ENCODE results near the gene AP3B1.
"Not testable (repeated sequence)": the region's sequence is repeated elsewhere in the genome, so short reads cannot be mapped to it uniquely, and the experiment has no call there.

Gene AP3B1

DNA sequence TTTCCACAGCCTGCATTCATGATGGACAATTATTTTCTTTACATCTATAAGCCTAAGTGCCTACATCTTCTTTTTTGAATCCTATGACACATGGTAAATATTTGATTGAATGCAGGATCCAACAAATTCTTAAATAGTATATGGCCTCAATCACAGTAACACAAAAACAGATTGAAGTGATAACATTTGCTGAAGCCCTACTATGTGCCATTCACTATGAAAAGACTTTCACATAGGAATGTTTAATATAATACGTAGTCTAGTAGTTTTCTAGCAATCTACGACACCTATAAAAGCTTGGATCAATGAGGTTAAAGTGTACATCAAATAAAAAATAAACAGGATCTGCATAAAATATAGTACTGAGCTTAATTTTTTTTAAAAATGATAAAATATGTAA is 231.0 kb downstream of the AP3B1 start:
- no peak for DNase-seq

DNA sequence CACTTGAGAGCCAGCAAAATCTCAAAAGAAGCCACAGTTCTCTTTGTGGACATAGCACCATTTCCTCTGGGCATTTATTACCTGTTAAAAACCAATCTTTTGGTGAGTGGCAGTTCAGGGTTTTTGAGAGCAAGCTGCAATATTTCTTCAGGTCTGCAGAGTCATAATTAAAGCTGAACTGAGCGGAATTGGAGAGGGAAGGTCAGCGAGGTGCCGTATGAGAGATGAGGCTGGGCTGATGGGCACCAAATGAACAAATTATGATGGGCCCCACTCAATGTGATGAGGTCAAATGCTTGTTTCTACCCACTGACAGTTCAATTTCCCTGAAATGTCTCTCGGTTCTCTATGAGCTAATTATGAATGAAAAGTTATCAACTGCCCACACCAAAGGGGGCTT is 231.9 kb downstream of the AP3B1 start:
- DNase-seq, result no peak

DNA sequence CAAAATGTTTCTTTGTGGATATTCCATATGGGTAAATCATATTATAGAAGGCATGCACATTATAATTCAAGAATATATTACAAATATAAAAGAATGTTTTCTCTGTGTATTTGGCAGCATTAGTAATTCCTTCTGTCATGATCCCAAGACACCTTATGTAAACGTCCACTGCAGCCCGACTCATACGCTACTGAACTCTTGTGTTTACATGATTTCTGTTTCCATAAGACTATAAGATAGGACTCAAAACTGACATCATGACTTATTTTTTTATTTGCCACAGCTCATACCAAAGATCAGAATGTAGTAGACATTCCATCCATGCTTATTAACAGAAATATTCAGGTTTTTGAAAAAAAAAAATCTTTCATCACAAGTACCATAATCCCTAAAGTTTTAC is 234.1 kb downstream of the AP3B1 start:
- DNase-seq, result no peak

DNA sequence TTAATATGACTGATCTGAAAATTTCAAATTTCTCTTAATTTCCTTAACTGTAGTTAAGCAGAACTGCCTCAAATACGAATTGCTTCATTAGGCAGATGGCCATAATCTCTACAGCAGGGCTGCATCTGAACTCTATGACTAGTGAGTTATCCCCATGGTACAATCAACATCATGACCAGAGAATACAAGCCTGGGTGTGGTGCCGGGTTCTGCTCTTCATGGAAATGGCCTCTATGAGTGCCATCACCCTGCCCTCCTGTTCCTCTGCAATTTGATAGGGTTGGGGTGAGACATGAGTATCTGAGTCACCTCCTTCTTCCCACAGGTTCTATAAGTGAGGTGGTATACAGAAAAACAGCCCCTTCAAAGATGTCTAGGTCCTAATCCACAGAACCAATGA is 235.9 kb downstream of the AP3B1 start:
- no peak for DNase-seq

DNA sequence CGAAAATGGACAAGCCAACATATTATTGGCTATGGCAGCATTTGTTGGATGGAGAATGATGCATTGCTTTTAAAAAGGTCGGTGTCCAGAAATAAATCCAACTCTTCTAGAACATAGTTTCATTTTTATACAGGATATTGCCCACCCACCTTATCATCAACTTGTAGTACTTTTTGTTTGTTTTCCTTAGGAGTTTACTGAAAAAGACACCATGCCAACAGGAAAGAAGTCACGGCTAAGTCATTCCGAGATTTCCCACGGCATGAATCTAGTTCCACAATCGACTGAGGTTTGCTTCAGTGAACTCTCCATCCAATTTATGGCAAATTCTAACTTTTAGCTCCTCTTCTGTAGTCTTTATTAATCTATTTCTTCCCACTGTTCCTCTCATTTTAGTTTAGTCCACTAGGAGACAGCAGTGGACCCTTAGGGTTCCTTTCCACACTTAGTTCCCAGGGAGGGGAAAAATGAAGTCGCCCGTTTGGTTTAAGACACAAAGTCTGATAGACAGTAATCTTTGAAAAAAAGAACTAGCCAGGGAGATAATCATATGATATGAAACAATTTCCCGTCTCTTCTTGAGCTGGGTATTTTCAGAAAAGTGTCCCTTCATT is 237.5 kb downstream of the AP3B1 start:
- DNase-seq, result no peak

DNA sequence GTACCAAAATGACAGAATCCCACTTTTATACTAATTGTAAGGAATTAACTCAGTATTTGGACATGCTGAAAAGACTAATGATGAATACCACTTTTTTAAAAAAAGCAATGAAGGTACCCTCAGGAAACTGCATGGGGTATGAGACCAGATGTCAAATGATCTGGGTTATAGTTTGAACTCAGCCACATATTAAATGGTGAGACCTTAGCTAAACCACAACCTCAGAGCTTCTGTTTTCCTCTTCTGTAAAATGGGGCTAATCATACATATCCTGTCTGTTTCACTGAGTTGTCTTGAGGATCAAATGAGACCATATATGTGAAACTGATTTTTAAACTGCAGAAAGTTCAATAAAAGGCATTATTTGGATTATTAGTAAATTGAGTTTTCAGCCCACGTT is 238.4 kb downstream of the AP3B1 start:
- DNase-seq, result no peak

DNA sequence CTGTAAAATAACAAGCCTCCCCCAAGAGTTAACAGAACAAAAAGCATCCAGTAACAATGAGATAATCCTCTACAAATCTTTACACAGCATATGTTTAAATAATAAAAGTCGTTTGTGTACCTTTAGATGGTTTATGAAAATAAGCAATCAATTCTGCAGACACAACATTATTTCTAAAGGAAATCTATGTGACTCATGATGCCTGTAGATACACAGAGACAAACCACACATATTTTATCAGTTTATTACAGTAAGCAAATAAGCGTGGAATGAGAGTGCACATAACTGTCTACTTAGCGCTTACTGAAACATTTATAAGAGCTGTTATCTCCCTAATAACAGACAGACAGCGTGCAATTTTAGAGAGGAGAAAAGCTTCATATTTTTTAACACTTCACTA is 243.6 kb downstream of the AP3B1 start:
- DNase-seq, result no peak

DNA sequence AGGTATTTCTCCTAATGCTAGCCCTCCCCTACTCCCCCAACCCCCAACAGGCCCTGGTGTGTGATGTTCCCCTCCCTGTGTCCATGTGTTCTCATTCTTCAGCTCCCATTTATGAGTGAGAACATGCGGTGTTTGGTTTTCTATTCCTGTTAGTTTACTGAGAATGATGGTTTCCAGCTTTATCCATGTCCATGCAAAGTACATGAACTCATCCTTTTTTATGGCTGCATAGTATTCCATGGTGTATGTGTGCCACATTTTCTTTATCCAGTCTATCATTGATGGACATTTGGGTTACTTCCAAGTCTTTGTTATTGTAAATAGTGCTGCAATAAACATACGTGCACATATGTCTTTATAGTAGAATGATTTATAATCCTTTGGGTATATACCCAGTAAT is 247.7 kb downstream of the AP3B1 start:
- DNase-seq, result not testable (repeated sequence)

DNA sequence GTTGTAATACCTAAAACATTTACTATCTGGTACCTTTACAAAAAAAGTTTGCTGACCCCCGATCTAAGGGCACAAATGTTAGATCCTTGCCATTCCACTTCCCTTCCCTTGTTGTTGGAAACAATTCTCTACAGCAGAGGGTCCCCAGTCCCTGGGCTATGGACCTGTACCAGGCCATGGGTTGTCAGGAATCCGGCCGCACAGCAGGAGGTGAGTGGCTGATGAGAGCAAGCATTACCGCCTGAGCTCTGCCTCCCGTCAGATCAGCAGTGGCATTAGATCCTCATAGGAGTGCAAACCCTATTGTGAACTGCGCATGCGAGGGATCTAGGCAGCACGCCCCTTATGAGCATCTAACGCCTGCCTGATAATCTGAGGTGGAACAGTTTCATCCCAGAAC is 248.5 kb downstream of the AP3B1 start:
- no peak for DNase-seq

DNA sequence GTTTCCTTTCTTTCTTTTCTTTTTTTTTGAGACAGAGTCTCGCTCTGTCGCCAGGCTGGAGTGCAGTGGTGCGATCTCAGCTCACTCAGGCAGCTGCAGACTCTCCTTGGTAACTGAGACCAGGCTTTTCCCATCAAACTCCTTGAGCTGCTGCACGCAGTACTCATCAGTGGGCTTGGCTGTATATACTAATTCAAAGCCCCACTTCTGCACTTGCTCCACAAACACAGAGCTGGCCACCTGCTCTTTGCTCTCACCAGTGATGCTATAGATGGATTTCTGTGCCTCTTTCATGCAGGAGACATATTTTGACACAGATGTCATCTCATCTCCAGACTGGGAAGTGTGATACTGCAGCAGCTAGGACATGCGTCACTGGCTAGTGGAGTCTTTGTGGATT is 252.7 kb downstream of the AP3B1 start:
- DNase-seq, result no peak

DNA sequence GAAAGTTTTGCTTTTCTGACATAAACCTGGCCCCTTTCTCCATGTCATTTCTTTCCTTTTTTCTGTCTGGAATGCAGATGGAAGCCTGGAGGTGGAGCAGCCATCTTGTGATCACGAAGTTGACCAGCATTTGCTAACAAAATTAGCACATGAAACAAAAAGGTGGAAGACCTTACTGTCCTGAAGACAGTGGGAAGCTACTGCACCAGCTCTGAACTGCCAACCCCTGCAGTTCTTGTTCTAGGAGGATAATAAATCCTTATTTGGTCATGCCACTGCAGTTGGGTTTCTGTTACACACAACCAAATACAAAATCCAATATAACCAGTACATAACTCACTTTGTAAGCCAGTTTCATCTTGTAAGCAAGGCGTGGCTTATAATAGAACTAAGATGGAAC is 269.0 kb downstream of the AP3B1 start:
- DNase-seq, result peak; percentile 13

DNA sequence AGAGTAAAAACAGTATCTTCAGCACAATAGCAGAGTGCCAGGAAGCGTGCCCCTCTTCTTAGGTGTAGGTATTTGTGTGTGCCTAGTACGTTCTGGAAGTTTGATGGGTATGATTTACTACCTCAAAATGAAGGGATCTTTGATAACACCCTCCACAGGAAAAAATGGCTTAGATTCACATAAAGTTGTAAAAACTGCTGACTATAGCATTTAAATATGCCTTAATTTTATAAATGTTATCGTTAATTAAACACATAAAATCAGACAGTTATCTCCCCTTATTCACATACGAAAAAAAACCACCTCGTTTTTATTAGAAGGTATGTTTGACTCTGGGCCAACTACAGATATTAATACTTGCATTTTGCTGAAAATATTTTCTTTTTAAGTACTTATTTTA is 274.8 kb downstream of the AP3B1 start:
- no peak for DNase-seq

DNA sequence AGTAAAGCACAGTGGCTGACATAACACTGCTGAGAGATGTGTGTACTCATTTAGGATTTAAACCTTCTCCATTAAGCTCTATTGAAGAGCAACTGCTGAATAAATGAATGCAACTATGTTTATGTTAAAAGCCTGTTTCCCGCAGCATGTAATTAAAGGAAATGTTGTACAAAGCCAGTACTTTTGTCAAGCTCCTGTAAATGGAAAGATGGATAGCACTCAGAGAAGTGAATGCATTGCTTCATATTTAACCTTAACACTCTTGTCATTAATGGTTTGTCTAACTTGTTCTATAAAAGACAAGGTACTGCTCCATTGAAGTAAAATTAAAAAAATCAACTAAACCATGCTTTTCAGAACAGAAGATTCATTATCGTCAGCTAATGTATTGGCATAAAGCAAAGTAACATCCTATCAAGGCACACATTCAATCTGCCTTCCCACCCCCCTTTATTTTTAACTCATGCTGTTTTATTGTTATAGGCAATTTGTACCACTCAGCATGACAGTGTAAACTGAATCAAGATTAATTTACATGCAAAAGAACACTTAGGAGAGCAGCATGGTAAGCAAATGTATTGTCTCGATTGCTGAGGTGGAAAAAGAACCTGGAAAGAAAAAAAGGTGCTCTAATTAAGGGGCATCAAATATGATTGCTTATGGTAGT is 277.5 kb downstream of the AP3B1 start:
- DNase-seq, result no peak

DNA sequence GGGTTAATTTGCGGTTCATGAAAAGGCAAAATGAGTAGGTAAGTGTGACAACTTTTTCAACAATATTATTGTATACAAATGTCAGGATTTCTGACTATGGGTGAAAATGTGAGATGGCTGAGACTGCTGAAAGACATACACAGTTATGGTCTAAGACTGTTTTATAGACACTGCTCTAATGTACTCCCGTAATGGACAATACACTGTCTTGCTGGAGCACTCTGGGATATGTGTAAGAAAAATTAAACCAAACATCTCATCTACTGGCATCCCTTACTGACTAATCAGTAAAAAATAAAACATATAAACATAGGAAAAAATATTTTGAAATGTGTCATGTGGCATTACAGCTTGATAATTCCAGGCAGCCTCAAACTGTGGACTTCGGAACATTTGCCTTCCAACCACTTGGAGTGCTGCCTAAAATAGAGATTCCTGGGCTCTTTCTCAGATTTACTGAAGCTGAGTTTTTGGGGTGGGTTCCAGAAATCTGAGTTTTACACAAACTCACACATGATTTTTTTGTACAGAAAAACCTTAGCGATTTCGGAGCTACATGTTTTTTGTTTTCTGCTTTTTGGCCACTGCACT is 284.5 kb downstream of the AP3B1 start:
- no peak for DNase-seq

DNA sequence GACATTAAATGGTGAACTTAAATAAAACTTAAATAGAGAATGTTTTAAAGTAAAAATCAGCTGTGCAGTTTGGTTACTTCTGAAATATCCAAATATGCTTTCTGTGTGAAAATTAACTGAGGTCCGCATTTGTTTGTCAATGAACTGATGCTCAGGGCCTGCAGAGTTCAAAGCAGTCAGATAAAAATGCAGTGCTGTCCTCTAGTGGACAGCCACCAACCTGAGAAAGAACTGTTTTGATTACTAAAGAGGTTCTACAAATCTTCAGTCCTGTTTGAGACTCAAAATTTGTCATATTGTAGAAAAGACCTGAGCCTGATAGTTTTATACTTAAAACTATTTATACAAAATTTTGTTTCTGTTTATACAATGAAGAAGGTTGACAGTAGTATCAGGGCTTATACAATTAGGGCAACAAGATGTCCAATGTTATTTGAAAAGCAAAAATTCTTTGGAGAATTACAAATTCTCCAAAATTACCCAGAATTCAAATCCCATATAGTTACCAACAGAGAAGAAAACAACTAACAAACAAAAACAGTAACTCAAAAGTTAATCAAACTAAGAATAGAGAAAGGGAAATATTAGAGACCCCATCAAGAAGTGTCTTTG is 286.0 kb downstream of the AP3B1 start:
- peak; percentile 37 for DNase-seq

DNA sequence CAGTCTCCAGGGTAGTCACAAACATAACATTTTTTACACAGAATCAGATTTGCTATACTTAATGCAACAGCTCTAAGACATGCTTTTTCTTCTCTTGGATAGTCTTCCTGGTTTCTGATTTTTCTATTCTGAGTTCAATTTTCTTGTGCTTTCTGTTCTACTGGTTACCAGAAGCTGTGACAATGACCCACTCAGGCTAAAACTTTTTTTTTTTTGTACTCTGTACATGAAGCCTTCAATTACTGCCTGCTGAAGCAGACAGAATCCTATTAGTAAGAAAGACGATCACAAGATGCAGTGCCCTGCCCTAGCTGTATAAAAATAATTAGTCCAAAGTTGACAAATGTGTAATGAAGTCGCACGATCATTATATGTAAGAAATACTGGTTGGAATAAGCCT is 287.3 kb downstream of the AP3B1 start:
- no peak for DNase-seq

DNA sequence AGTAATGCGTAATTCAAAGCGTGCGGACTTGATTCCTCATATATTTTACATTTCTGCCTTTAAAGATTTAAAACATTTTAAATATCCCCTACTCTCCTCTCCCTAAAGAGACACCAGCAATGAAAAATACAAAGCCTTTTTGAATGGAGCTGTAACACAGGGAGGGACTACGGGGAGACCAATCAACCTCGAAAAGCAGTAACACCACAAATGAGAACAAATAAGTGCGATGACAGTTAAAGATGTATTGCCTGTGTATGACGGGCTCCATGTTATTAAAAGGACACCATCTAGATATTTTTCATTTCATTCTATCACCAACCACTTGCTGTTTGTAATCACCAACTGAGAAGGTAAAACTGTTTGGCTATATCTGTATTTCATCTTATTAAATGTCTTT is 288.0 kb downstream of the AP3B1 start:
- DNase-seq, result no peak

DNA sequence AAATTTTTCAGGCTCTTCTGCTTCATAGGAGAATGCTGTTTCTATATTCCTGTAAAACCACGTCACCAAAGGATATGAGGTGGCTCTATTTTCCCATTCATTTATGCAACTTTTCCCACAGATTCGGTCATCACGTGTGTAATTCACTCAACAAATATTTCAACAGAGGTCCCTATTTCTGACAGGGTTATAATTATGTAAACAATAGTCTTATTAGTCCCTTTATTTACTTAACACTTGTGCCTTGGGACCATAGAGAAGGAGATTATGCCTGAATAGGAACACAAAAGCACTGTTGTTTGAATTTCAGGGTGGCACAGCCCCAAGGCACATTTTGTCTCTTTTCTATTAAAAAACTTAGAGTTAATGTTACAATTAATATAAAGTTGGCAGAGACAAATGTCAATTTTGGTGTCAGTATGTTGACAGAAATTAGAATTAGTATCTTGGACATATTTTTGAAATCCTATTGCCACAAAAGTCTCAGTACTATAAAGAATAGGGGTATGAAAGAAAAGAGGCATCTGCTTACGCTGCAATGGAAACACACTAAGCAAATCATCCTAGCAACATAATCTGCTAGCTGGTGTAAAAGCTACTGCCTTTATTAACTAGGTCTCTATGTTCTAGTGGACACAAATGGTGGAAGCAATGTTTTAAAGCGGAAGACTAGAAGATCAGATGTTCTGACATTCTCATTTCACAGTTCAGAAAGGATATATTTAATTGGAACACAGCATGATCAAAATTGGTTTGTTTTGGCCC is 289.3 kb downstream of the AP3B1 start:
- DNase-seq, result peak; percentile 32

DNA sequence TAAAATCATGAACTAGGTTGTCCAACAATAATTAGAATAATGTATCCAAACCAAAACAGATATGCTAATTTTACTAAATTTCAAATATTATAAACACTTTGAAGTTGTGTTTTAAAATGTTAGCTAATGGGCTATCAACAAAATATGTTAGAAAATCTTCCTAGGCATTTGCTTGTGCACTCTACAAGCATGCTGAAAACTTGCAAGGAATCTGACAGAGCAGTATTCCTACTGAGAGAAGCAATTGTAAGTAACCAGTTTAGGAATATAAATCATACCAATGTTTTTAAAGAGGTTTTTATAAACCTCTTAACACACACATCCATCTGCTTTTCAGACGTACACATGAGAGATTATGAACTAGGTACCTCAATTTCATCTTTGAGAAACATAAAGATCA is 289.9 kb downstream of the AP3B1 start:
- no peak for DNase-seq

DNA sequence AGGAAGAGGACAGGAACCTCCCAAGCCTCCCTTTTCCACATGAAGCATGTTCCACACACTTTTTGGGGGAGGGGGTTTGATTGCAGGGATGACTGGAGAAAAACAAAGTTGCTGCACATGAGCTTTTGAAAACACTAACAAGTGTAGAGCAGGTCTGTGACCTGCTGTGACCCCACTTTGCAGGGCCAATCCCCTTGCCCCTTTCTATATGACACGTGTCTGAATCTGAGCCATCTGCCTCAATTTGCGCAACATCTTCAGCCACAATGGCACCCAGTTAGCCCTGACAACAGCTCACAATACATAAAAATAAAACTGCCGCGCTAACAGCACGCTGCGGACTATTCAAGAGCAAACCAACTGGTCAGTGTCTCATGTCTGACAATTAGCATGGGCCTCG is 290.6 kb downstream of the AP3B1 start:
- DNase-seq, result no peak

DNA sequence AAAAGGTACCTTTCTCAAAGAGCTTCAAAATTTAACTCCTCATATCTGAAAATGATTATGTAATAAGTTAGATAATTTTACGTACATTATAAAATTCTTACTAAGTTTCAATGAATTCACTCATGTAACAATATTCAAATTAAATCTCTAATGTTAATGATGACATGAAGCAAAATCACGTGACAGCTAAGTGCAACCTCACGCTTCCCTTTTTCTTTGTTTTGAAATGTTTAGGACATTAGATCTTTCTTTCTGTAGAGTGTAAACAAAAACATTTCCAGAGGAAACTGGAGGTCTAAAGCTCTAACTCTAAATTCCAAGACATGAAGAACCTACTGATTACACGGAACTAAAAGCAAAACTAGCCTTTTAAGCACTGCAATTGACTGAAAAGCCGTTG is 291.0 kb downstream of the AP3B1 start:
- DNase-seq, result peak; percentile 50

DNA sequence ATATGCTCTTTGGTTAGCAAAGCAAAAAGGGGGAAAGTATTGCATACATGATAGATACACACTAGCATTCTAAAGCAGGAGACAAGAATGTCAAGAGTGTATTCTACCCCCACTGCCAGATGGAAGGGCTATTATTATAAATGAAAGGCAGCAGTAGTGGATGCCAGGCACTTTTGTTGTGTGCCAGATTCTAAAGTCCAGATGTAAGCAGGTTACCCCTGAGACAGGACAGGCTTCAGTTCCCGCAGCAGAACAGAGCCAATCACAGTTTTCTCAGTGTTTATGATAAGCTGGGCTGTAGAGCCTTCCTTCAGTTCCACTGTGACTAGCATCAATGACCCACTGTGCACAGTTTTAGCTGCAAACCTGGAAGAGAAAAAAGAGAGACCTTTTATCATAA is 291.8 kb downstream of the AP3B1 start:
- no peak for DNase-seq

DNA sequence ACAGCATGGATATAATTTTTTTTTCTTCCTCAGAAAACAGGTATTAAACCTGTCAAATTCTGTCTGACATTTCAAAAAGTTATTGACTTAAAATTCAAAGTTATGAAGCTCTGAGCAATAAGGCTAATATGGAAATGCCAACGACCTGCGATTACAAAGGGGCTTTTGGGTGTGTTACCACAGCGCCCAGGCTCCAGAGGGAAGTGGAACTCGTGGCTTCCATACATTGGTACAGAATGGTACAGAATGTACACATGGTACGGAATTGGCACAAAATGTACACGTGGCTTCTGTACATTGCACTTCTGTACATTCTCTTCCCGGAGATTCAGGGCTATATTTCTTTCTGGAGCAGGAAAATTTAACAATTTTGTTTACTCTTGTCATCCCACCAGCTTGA is 293.3 kb downstream of the AP3B1 start:
- peak; percentile 53 for DNase-seq

DNA sequence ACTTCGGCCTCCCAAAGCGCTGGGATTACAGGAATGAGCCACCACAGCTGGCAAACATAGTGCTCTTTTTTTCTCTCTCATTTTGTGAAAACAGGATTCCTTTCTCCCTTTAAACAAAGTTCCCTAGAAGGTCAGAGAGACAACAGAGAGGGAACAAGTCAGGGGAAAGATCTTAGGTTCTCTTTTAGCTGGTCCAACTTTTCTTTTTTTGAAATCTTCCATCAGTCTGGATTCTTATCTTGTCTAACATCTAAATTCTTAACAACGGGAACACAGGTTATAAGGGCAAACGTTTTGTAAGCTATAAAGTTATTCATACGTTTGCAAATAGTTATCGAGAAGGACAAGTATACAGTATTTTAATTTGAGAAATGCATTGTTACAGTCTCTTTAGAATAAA is 294.3 kb downstream of the AP3B1 start:
- no peak for DNase-seq
